T-cell (primary cell): ENCODE measurements around the gene EED. TPM values are rescaled to one million over a fixed set of nuclear protein-coding genes. Genes with fewer than 3 reads are reported as not detected.

Experiments
- ATAC-seq, 4 experiments: fragments of 200-7000 bp in 3 of 4; fragments of 150-1000 bp in 1 of 4; cut with Tn5 transposase; replicated peaks in 1 of 4; 1 replicate in 3 of 4; 2 replicates in 1 of 4; pipeline ENCODE4 v1.10.0; 2021; ENCODE audit warnings: moderate library complexity in 3 of 4, mild to moderate bottlenecking in 2 of 4, moderate number of reproducible peaks in 1 of 4
- CTCF ChIA-PET, 2 donors: fragments of 300-600 bp; sonication (Branson Sonifier 250); formaldehyde crosslinking; loops; one replicate each; lab custom pipeline; 2022; ENCODE audit warnings: antibody characterized with exemption in 2 of 2; lab: Charles Lee
- POLR2A ChIA-PET, 2 donors: fragments of 300-600 bp; sonication (Branson Sonifier 250); formaldehyde crosslinking; loops; one replicate each; lab custom pipeline; 2022; ENCODE audit warnings: antibody characterized with exemption in 2 of 2; lab: Charles Lee
- DNase-seq, 35 experiments: peaks; one replicate each; pipeline versions ENCODE4 v3.0.0 to v3.0.0-alpha.2; 2013 to 2023
- H3K27ac ChIP-seq: one replicate; pipeline ENCODE4 v1.5.1; 2013; ENCODE audit warnings: low read length
- H3K27me3 ChIP-seq, 2 experiments: replicated peaks in 1 of 2; 1 replicate in 1 of 2; 2 replicates in 1 of 2; pipeline versions ENCODE4 v1.6.1 to v1.7.0; 2013; ENCODE audit warnings: low read length in 1 of 2, mixed read lengths in 1 of 2; ENCODE audit not compliant: control insufficient read depth in 2 of 2, insufficient read depth in 2 of 2; ENCODE audit errors: extremely low read depth in 1 of 2
- H3K36me3 ChIP-seq, 2 donors: 1 replicate in 1 of 2; 2 replicates in 1 of 2; pipeline versions ENCODE4 v1.6.1 to v1.7.0; 2013; ENCODE audit warnings: low read length in 1 of 2; ENCODE audit not compliant: control insufficient read depth in 2 of 2, insufficient read depth in 1 of 2; ENCODE audit errors: extremely low read depth in 1 of 2
- H3K4me1 ChIP-seq, 2 experiments: 1 replicate in 1 of 2; 2 replicates in 1 of 2; pipeline versions ENCODE4 v1.6.1 to v1.7.0; 2013; ENCODE audit warnings: low read length in 2 of 2, mixed read lengths in 1 of 2; ENCODE audit not compliant: insufficient read depth in 2 of 2, control insufficient read depth in 1 of 2; ENCODE audit errors: extremely low read depth in 1 of 2
- H3K4me3 ChIP-seq, 2 donors: 1 replicate in 1 of 2; 2 replicates in 1 of 2; pipeline versions ENCODE4 v1.5.1 to v1.7.0; 2013; ENCODE audit warnings: mild to moderate bottlenecking in 2 of 2, low read length in 1 of 2, moderate library complexity in 1 of 2; ENCODE audit not compliant: control insufficient read depth in 1 of 2; ENCODE audit errors: extremely low read depth in 1 of 2
- H3K9me3 ChIP-seq: 2 replicates; pipeline ENCODE4 v1.7.0; 2013
- H3K27ac Mint-ChIP-seq, 2 donors: one replicate each; pipeline ENCODE4 v1.8.0; 2020 to 2021; ENCODE audit warnings: mild to moderate bottlenecking in 2 of 2, mixed read lengths in 2 of 2
- H3K27me3 Mint-ChIP-seq, 2 donors: one replicate each; pipeline ENCODE4 v1.8.0; 2021 to 2022; ENCODE audit warnings: mixed read lengths in 2 of 2
- H3K36me3 Mint-ChIP-seq: one replicate; pipeline ENCODE4 v1.8.0; 2021; ENCODE audit warnings: mixed read lengths
- H3K4me1 Mint-ChIP-seq, 3 donors: one replicate each; pipeline ENCODE4 v1.8.0; 2020 to 2022; ENCODE audit warnings: mixed read lengths in 3 of 3, mild to moderate bottlenecking in 1 of 3
- H3K4me3 Mint-ChIP-seq, 3 donors: one replicate each; pipeline ENCODE4 v1.8.0; 2020 to 2022; ENCODE audit warnings: mild to moderate bottlenecking in 3 of 3, mixed read lengths in 3 of 3, moderate library complexity in 3 of 3
- H3K9me3 Mint-ChIP-seq, 3 donors: one replicate each; pipeline ENCODE4 v1.8.0; 2020 to 2022; ENCODE audit warnings: mixed read lengths in 3 of 3
- WGBS: methylation state at CpG from one replicate; pipeline ENCODE4 v1.1.5; 2013; ENCODE audit warnings: missing lambda C conversion rate; ENCODE audit not compliant: insufficient coverage; 5-methylcytosine and 5-hydroxymethylcytosine counted together
- total RNA-seq, 35 experiments: library from RNA in 6 of 35; stranded (reverse) in 6 of 35; fragments of 120-200 nt in 1 of 35; gene quantifications; one replicate each; pipeline versions ENCODE4 v1.2.1 to v1.2.4 and lab custom pipeline; 2013 to 2026

EED gene
- total RNA-seq, 5 donors from 2014 or later (not counting 1 experiment from before 2014, with no cell fraction given): 31.6 to 37.6 (median 35.7) TPM

GRCh38 chr11:86249307-86250098 is 5.0 kb downstream of the EED start:
- peaks cover 49 to 57% (median 55%) of the 10 kb centered on the region in 3 donors for H3K4me1 Mint-ChIP-seq
- no peaks in the 10 kb centered on the region for H3K27me3 Mint-ChIP-seq
- ATAC-seq (no peak), DNase-seq (peak in 1 of 35 experiments; percentile 12)
- no peaks in the 10 kb centered on the region for H3K9me3 ChIP-seq
- H3K27ac Mint-ChIP-seq: peak overlapping the region; percentile 55 to 77
- H3K4me1 ChIP-seq: peaks cover 11 to 16% of the 10 kb centered on the region in 2 experiments
- no peaks in the 10 kb centered on the region for H3K9me3 Mint-ChIP-seq
- H3K4me3 Mint-ChIP-seq: peak overlapping the region; percentile 46 to 74 (median 63)
- H3K36me3 ChIP-seq: no peaks in the 10 kb centered on the region
- ChIA-PET POLR2A (interaction anchor here in 1 of 2 donors (0.8 kb wide), 1 partner anchor 43 kb away, joined by 3 read pairs; no protein-coding TSS in a partner anchor), CTCF (interaction anchor here in 1 of 2 donors (0.8 to 0.9 kb wide), 2 partner anchors 11 to 180 kb away, joined by 3 to 4 read pairs; partner anchors contain the start of gene PICALM)
- WGBS: no CpG with 5 or more reads among the region's 3 CpGs
- peaks cover 14% of the 10 kb centered on the region for H3K36me3 Mint-ChIP-seq
- no peaks in the 10 kb centered on the region for H3K27me3 ChIP-seq
- H3K27ac ChIP-seq: no peak overlapping the region
- no peak overlapping the region for H3K4me3 ChIP-seq

GRCh38 chr11:86251345-86251744 is 6.8 kb downstream of the EED start:
- WGBS: 42% methylated on average over 2 of the region's 2 CpGs

GRCh38 chr11:86255896-86256295 is 11.3 kb downstream of the EED start:
- ChIA-PET CTCF (no interaction called here), POLR2A (no interaction called here)
- Mint-ChIP-seq H3K4me3 (no peak overlapping the region), H3K27me3 (no peaks in the 10 kb centered on the region), H3K27ac (no peak overlapping the region), H3K36me3 (peaks cover 37% of the 10 kb centered on the region), H3K9me3 (no peaks in the 10 kb centered on the region), H3K4me1 (peaks cover 16 to 29% (median 27%) of the 10 kb centered on the region in 3 donors)
- Histone ChIP-seq H3K4me3 (no peak overlapping the region), H3K4me1 (no peaks in the 10 kb centered on the region), H3K27ac (no peak overlapping the region), H3K27me3 (no peaks in the 10 kb centered on the region), H3K36me3 (peaks cover 0 to 28% of the 10 kb centered on the region in 2 donors), H3K9me3 (no peaks in the 10 kb centered on the region)
- DNase-seq (no peak), ATAC-seq (no peak)
- WGBS: no CpG with 5 or more reads among the region's 1 CpG

More at GRCh38 chr11:86251345-86251744, 6.8 kb downstream of the EED start:
- H3K36me3 ChIP-seq: peaks cover 0 to 5% of the 10 kb centered on the region in 2 donors
- H3K9me3 ChIP-seq: no peaks in the 10 kb centered on the region
- ChIA-PET POLR2A (no interaction called here), CTCF (interaction anchor here in 1 of 2 donors (0.9 to 1.0 kb wide), 2 partner anchors 58 to 210 kb away, joined by 4 to 5 read pairs; no protein-coding TSS in a partner anchor)
- Mint-ChIP-seq H3K36me3 (peaks cover 21% of the 10 kb centered on the region), H3K4me3 (peak overlapping the region in 2 of 3 donors; percentile 53 to 64), H3K27me3 (no peaks in the 10 kb centered on the region), H3K9me3 (no peaks in the 10 kb centered on the region), H3K4me1 (peaks cover 49 to 64% (median 63%) of the 10 kb centered on the region in 3 donors), H3K27ac (no peak overlapping the region)
- ATAC-seq (no peak), DNase-seq (no peak)
- no peaks in the 10 kb centered on the region for H3K27me3 ChIP-seq
- H3K27ac ChIP-seq: peak overlapping the region; percentile 21
- no peak overlapping the region for H3K4me3 ChIP-seq
- peaks cover 11% of the 10 kb centered on the region in 2 experiments for H3K4me1 ChIP-seq

- H3K9me3 Mint-ChIP-seq: no peaks in the 10 kb centered on the region
- no peak overlapping the region for H3K4me3 Mint-ChIP-seq
- DNase-seq (no peak), ATAC-seq (no peak)
- Histone ChIP-seq H3K27ac (no peak overlapping the region), H3K4me3 (no peak overlapping the region), H3K9me3 (no peaks in the 10 kb centered on the region), H3K4me1 (no peaks in the 10 kb centered on the region), H3K27me3 (no peaks in the 10 kb centered on the region), H3K36me3 (peaks cover 5 to 34% of the 10 kb centered on the region in 2 donors)
- H3K27me3 Mint-ChIP-seq: no peaks in the 10 kb centered on the region
- no peak overlapping the region for H3K27ac Mint-ChIP-seq
- H3K36me3 Mint-ChIP-seq: peaks cover 37% of the 10 kb centered on the region
- H3K4me1 Mint-ChIP-seq: peaks cover 13 to 23% (median 21%) of the 10 kb centered on the region in 3 donors
- CTCF ChIA-PET: interaction anchor here in 1 of 2 donors (0.6 kb wide), 2 partner anchors 187 to 597 kb away, joined by 3 read pairs; partner anchors contain the start of gene PICALM
- WGBS: 95% methylated on average over 3 of the region's 6 CpGs
- POLR2A ChIA-PET: interaction anchor here in 1 of 2 donors (0.7 kb wide), 1 partner anchor 9 kb away, joined by 6 read pairs; no protein-coding TSS in a partner anchor
These were observed 12.1 kb downstream of the EED start for GRCh38 chr11:86256608-86257007.

- H3K4me1 Mint-ChIP-seq: peaks cover 4 to 16% (median 15%) of the 10 kb centered on the region in 3 donors
- CTCF ChIA-PET: interaction anchor here in 1 of 2 donors (0.6 kb wide), 3 partner anchors 61 to 566 kb away, joined by 3 read pairs; partner anchors contain the start of gene PICALM
These were observed 12.9 kb downstream of the EED start for GRCh38 chr11:86257446-86257845.

GRCh38 chr11:86259730-86260129 is 15.2 kb downstream of the EED start:
- no peaks in the 10 kb centered on the region for H3K9me3 Mint-ChIP-seq
- peaks cover 5 to 40% of the 10 kb centered on the region in 2 donors for H3K36me3 ChIP-seq

More at GRCh38 chr11:86257446-86257845, 12.9 kb downstream of the EED start:
- Mint-ChIP-seq H3K27ac (no peak overlapping the region), H3K9me3 (no peaks in the 10 kb centered on the region), H3K27me3 (no peaks in the 10 kb centered on the region), H3K36me3 (peaks cover 31% of the 10 kb centered on the region), H3K4me3 (no peak overlapping the region)
- Histone ChIP-seq H3K27me3 (no peaks in the 10 kb centered on the region), H3K9me3 (no peaks in the 10 kb centered on the region), H3K4me1 (no peaks in the 10 kb centered on the region), H3K36me3 (peaks cover 5 to 36% of the 10 kb centered on the region in 2 donors), H3K27ac (no peak overlapping the region), H3K4me3 (no peak overlapping the region)
- no peak for DNase-seq
- no peak for ATAC-seq
- POLR2A ChIA-PET: no interaction called here

More at GRCh38 chr11:86259730-86260129, 15.2 kb downstream of the EED start:
- Mint-ChIP-seq H3K4me3 (no peak overlapping the region), H3K27ac (no peak overlapping the region), H3K36me3 (peaks cover 41% of the 10 kb centered on the region), H3K27me3 (no peaks in the 10 kb centered on the region), H3K4me1 (peaks cover 0 to 12% (median 9%) of the 10 kb centered on the region in 3 donors)
- DNase-seq: no peak
- Histone ChIP-seq H3K4me1 (no peaks in the 10 kb centered on the region), H3K9me3 (no peaks in the 10 kb centered on the region), H3K4me3 (no peak overlapping the region), H3K27me3 (no peaks in the 10 kb centered on the region), H3K27ac (no peak overlapping the region)
- no CpG with 5 or more reads among the region's 1 CpG for WGBS
- POLR2A ChIA-PET: interaction anchor here in 1 of 2 donors (0.5 kb wide), 1 partner anchor 398 kb away, joined by 4 read pairs; no protein-coding TSS in a partner anchor
- ATAC-seq: no peak
- CTCF ChIA-PET: interaction anchor here in 1 of 2 donors (0.6 to 0.9 kb wide), 2 partner anchors 11 to 31 kb away, joined by 3 to 4 read pairs; no protein-coding TSS in a partner anchor
